Neural cell (in vitro differentiated cells): ENCODE measurements around the gene ANAPC5.

Source experiments
- EP300 ChIP-seq: fragments of 450-650 bp; conservative IDR thresholded peaks from 2 replicates; pipeline ENCODE4 v1.6.1; 2014; ENCODE audit warnings: antibody characterized with exemption, mild to moderate bottlenecking, moderate library complexity; ENCODE audit not compliant: poor library complexity, severe bottlenecking
- EZH2 ChIP-seq: fragments of 200-600, 300-800 bp; shearing (Covaris generic), sonication (generic); IDR thresholded peaks from 2 replicates; pipeline ENCODE4 v1.6.1; 2014; ENCODE audit warnings: antibody characterized with exemption, low read length, borderline replicate concordance, mild to moderate bottlenecking; ENCODE audit not compliant: insufficient read depth, poor library complexity, severe bottlenecking
- MXI1 ChIP-seq: fragments of 450-650 bp; conservative IDR thresholded peaks from 2 replicates; pipeline ENCODE4 v1.6.1; 2014; ENCODE audit warnings: antibody characterized with exemption, mild to moderate bottlenecking; ENCODE audit not compliant: poor library complexity, severe bottlenecking
- POLR2AphosphoS5 ChIP-seq: IDR thresholded peaks from 2 replicates; pipeline ENCODE4 v1.6.1; 2012
- TF ChIP-seq, protein P1 (sequence below): fragments of 450-650 bp; IDR thresholded peaks from 2 replicates; pipeline ENCODE4 v1.5.1; 2014; ENCODE audit warnings: antibody characterized with exemption, mild to moderate bottlenecking, moderate library complexity; ENCODE audit not compliant: poor library complexity, severe bottlenecking

DNA sequence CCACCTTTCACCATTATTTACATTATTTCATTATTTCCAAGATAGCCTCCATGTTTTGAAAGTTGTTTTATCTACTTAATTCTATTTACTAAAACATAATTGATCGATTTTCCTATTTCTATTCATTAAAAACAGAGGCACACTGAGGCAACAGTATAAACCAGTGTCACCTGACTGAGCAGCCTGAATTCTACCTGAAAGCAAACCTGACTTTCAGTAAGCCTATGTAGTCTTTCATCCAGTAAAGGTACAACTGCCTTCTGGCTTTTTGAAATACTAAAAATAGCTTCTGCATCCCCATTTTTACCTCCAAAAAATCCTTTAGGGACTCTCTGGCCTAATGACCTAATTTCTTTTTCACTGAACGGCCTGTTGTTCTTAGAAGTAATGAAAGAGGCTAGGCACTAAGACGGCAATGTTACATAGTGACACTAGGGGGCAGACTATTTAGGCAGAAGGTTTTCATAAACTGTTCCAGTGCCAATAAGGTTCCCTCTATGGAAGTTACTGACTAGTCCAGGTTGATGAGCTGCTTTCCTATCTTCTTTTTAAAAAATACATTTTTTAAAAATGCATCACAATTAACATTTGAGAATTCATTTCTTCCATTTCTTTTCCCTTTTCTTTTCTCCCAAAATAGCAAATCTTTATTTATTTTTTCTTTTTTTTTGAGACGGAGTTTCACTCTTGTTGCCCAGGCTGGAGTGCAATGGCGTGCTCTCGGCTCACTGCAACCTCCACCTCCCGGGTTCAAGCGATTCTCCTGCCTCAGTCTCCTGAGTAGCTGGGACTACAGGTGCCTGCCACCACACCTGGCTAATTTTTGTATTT, 17.5 kb downstream of the ANAPC5 start:
- TF ChIP-seq, protein P1, sequence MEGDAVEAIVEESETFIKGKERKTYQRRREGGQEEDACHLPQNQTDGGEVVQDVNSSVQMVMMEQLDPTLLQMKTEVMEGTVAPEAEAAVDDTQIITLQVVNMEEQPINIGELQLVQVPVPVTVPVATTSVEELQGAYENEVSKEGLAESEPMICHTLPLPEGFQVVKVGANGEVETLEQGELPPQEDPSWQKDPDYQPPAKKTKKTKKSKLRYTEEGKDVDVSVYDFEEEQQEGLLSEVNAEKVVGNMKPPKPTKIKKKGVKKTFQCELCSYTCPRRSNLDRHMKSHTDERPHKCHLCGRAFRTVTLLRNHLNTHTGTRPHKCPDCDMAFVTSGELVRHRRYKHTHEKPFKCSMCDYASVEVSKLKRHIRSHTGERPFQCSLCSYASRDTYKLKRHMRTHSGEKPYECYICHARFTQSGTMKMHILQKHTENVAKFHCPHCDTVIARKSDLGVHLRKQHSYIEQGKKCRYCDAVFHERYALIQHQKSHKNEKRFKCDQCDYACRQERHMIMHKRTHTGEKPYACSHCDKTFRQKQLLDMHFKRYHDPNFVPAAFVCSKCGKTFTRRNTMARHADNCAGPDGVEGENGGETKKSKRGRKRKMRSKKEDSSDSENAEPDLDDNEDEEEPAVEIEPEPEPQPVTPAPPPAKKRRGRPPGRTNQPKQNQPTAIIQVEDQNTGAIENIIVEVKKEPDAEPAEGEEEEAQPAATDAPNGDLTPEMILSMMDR, result peak; percentile 81
- TF ChIP-seq EZH2 (no peak), POLR2AphosphoS5 (no peak), MXI1 (no peak), EP300 (no peak)
